Liver (tissue), 9 donors: Measurements from ENCODE around the gene TMEM242. TPM values are rescaled to one million over a fixed set of nuclear protein-coding genes. Genes with fewer than 3 reads are reported as not detected.

ENCODE experiments used
- DNase-seq: peaks from one replicate; pipeline ENCODE4 v3.0.0-alpha.2; 2017; ENCODE audit warnings: low spot score
- H3K27ac ChIP-seq, 2 donors: one replicate each; pipeline ENCODE4 v1.7.0; 2013; ENCODE audit warnings: inconsistent platforms in 2 of 2, low read length in 2 of 2, control low read depth in 1 of 2, low read depth in 1 of 2, mild to moderate bottlenecking in 1 of 2
- H3K27me3 ChIP-seq, 4 donors: one replicate each; pipeline versions ENCODE4 v1.6.1 to v1.7.0; 2013; ENCODE audit warnings: low read length in 3 of 4, inconsistent platforms in 1 of 4, mild to moderate bottlenecking in 1 of 4, moderate library complexity in 1 of 4; ENCODE audit not compliant: control insufficient read depth in 4 of 4, insufficient read depth in 4 of 4
- H3K36me3 ChIP-seq, 4 donors: one replicate each; pipeline versions ENCODE4 v1.6.1 to v1.7.0; 2013; ENCODE audit warnings: low read length in 3 of 4, mild to moderate bottlenecking in 3 of 4, low read depth in 1 of 4, moderate library complexity in 1 of 4; ENCODE audit not compliant: control insufficient read depth in 4 of 4, insufficient read depth in 3 of 4
- H3K4me1 ChIP-seq, 4 donors: one replicate each; pipeline versions ENCODE4 v1.6.1 to v1.7.0; 2013; ENCODE audit warnings: low read length in 3 of 4, mild to moderate bottlenecking in 3 of 4, moderate library complexity in 1 of 4; ENCODE audit not compliant: control insufficient read depth in 4 of 4, insufficient read depth in 4 of 4
- H3K4me3 ChIP-seq, 3 donors: one replicate each; pipeline versions ENCODE4 v1.6.1 to v1.7.0; 2013; ENCODE audit warnings: low read length in 3 of 3, control low read depth in 1 of 3, low read depth in 1 of 3, mild to moderate bottlenecking in 1 of 3
- H3K9ac ChIP-seq, 2 donors: one replicate each; pipeline ENCODE4 v1.7.0; 2013; ENCODE audit warnings: low read length in 2 of 2, mild to moderate bottlenecking in 2 of 2, moderate library complexity in 2 of 2, control low read depth in 1 of 2, low read depth in 1 of 2
- H3K9me3 ChIP-seq, 4 donors: one replicate each; pipeline versions ENCODE4 v1.6.1 to v1.7.0; 2013; ENCODE audit warnings: low read length in 3 of 4; ENCODE audit not compliant: control insufficient read depth in 4 of 4
- ATF3 ChIP-seq: IDR thresholded peaks from 2 replicates; pipeline ENCODE4 v1.6.1; 2016; ENCODE audit warnings: antibody characterized with exemption
- EGR1 ChIP-seq, 2 donors: IDR thresholded peaks; 2 replicates each; pipeline ENCODE4 v1.6.1; 2016 to 2018; ENCODE audit warnings: antibody characterized with exemption in 2 of 2, low read depth in 2 of 2
- FOXA1 ChIP-seq: IDR thresholded peaks from 2 replicates; pipeline ENCODE4 v1.6.1; 2016; ENCODE audit warnings: antibody characterized with exemption
- FOXA2 ChIP-seq: IDR thresholded peaks from 2 replicates; pipeline ENCODE4 v1.6.1; 2016; ENCODE audit warnings: antibody characterized with exemption
- GABPA ChIP-seq, 2 donors: IDR thresholded peaks in 1 of 2; conservative IDR thresholded peaks in 1 of 2; 2 replicates each; pipeline ENCODE4 v1.6.1; 2016; ENCODE audit warnings: antibody characterized with exemption in 2 of 2, mild to moderate bottlenecking in 1 of 2, moderate library complexity in 1 of 2
- HNF4A ChIP-seq, 2 donors: conservative IDR thresholded peaks; 2 replicates each; pipeline ENCODE4 v1.6.1; 2016; ENCODE audit warnings: antibody characterized with exemption in 2 of 2, mild to moderate bottlenecking in 2 of 2
- HNF4G ChIP-seq: IDR thresholded peaks from 2 replicates; pipeline ENCODE4 v1.6.1; 2016; ENCODE audit warnings: antibody characterized with exemption
- JUND ChIP-seq, 2 donors: IDR thresholded peaks; 2 replicates each; pipeline ENCODE4 v1.6.1; 2016; ENCODE audit warnings: antibody characterized with exemption in 2 of 2
- NR2F2 ChIP-seq: IDR thresholded peaks from 2 replicates; pipeline ENCODE4 v1.6.1; 2016; ENCODE audit warnings: antibody characterized with exemption
- RAD21 ChIP-seq, 2 donors: IDR thresholded peaks; 2 replicates each; pipeline ENCODE4 v1.6.1; 2016; ENCODE audit warnings: antibody characterized with exemption in 2 of 2, mild to moderate bottlenecking in 2 of 2
- RXRA ChIP-seq, 2 donors: IDR thresholded peaks; 2 replicates each; pipeline ENCODE4 v1.6.1; 2017 to 2018; ENCODE audit warnings: antibody characterized with exemption in 2 of 2, mild to moderate bottlenecking in 1 of 2
- SP1 ChIP-seq: IDR thresholded peaks from 2 replicates; pipeline ENCODE4 v1.6.1; 2018; ENCODE audit warnings: antibody characterized with exemption, mild to moderate bottlenecking
- TAF1 ChIP-seq: conservative IDR thresholded peaks from 2 replicates; pipeline ENCODE4 v1.6.1; 2016; ENCODE audit warnings: antibody characterized with exemption, mild to moderate bottlenecking
- YY1 ChIP-seq: IDR thresholded peaks from 2 replicates; pipeline ENCODE4 v1.6.1; 2016; ENCODE audit warnings: antibody characterized with exemption, mild to moderate bottlenecking
- ZBTB33 ChIP-seq: IDR thresholded peaks from 2 replicates; pipeline ENCODE4 v1.6.1; 2016; ENCODE audit warnings: antibody characterized with exemption
- WGBS: extraction: QIAGEN DNeasy Blood & Tissue Kit; methylation state at CpG from one replicate; pipeline ENCODE4 v1.1.7; 2013; 5-methylcytosine and 5-hydroxymethylcytosine counted together
- polyA plus RNA-seq, 2 donors: library from polyadenylated mRNA; stranded (reverse) in 1 of 2; unstranded in 1 of 2; fragments of 200-250 nt in 1 of 2; fragments of >200 nt in 1 of 2; fragmentation: Nextera tagmentation in 1 of 2; extraction: Ambion mirVana in 1 of 2; gene quantifications; one replicate each; pipeline versions ENCODE4 v1.2.1 to v1.2.3, GENCODE V29; 2013 to 2015
- total RNA-seq, 2 donors: library from RNA; depleted of rRNA; stranded (reverse); fragments of >200 nt; gene quantifications; one replicate each; pipeline ENCODE4 v1.2.3, GENCODE V29; 2014
- TF ChIP-seq, protein P1 (sequence below): IDR thresholded peaks from 2 replicates; pipeline ENCODE4 v1.6.1; 2016; ENCODE audit warnings: antibody characterized with exemption, mild to moderate bottlenecking
- TF ChIP-seq, protein P2 (sequence below): IDR thresholded peaks from 2 replicates; pipeline ENCODE4 v1.6.1; 2016; ENCODE audit warnings: antibody characterized with exemption
- TF ChIP-seq, protein P3 (sequence below): fragments of 150-350 bp; IDR thresholded peaks from 2 replicates; pipeline ENCODE4 v1.5.1; 2017; ENCODE audit warnings: improper control_type of control experiment, low read depth, low read length; ENCODE audit not compliant: missing input control
- donor health status: healthy.
- donor health status: healthy.
- donor health status: healthy.
- donor health status: healthy.
- donor health status: healthy.

TMEM242 gene
- total and polyA plus RNA-seq, 4 donors, result 3.7 to 10.2 (median 6.1) TPM

- H3K4me3 ChIP-seq, result no peak overlapping the region
- 76% methylated on average over 9 of the region's 9 CpGs for WGBS
- H3K27me3 ChIP-seq, result no peaks in the 10 kb centered on the region
- peaks cover 0 to 6% (median 2%) of the 10 kb centered on the region in 4 donors for H3K36me3 ChIP-seq
- peak overlapping the region; percentile 48 to 62 for H3K27ac ChIP-seq
- H3K4me1 ChIP-seq, result peaks cover 10 to 28% (median 21%) of the 10 kb centered on the region in 4 donors
- TF ChIP-seq, protein P1, sequence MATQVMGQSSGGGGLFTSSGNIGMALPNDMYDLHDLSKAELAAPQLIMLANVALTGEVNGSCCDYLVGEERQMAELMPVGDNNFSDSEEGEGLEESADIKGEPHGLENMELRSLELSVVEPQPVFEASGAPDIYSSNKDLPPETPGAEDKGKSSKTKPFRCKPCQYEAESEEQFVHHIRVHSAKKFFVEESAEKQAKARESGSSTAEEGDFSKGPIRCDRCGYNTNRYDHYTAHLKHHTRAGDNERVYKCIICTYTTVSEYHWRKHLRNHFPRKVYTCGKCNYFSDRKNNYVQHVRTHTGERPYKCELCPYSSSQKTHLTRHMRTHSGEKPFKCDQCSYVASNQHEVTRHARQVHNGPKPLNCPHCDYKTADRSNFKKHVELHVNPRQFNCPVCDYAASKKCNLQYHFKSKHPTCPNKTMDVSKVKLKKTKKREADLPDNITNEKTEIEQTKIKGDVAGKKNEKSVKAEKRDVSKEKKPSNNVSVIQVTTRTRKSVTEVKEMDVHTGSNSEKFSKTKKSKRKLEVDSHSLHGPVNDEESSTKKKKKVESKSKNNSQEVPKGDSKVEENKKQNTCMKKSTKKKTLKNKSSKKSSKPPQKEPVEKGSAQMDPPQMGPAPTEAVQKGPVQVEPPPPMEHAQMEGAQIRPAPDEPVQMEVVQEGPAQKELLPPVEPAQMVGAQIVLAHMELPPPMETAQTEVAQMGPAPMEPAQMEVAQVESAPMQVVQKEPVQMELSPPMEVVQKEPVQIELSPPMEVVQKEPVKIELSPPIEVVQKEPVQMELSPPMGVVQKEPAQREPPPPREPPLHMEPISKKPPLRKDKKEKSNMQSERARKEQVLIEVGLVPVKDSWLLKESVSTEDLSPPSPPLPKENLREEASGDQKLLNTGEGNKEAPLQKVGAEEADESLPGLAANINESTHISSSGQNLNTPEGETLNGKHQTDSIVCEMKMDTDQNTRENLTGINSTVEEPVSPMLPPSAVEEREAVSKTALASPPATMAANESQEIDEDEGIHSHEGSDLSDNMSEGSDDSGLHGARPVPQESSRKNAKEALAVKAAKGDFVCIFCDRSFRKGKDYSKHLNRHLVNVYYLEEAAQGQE, result no peak
- no peak for TF ChIP-seq HNF4A (conservative IDR thresholded peaks at IDR 0.05)
- TF ChIP-seq HNF4G, result no peak
- TF ChIP-seq RXRA (IDR thresholded peaks at IDR 0.05), result no peak
- TF ChIP-seq FOXA2, result no peak
- no peak for TF ChIP-seq ZBTB33
- TF ChIP-seq SP1, result no peak
- no peak for TF ChIP-seq YY1
- TF ChIP-seq TAF1, result no peak
- no peak for TF ChIP-seq FOXA1
- no peak for TF ChIP-seq NR2F2
- no peak for TF ChIP-seq ATF3
- TF ChIP-seq, protein P2, sequence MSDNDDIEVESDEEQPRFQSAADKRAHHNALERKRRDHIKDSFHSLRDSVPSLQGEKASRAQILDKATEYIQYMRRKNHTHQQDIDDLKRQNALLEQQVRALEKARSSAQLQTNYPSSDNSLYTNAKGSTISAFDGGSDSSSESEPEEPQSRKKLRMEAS, result no peak
- TF ChIP-seq EGR1 (IDR thresholded peaks at IDR 0.05; ENCODE audit: low read depth in 2 of 2), result no peak
- no peak for TF ChIP-seq JUND (IDR thresholded peaks at IDR 0.05)
- TF ChIP-seq RAD21 (IDR thresholded peaks at IDR 0.05), result no peak
- TF ChIP-seq, protein P3, sequence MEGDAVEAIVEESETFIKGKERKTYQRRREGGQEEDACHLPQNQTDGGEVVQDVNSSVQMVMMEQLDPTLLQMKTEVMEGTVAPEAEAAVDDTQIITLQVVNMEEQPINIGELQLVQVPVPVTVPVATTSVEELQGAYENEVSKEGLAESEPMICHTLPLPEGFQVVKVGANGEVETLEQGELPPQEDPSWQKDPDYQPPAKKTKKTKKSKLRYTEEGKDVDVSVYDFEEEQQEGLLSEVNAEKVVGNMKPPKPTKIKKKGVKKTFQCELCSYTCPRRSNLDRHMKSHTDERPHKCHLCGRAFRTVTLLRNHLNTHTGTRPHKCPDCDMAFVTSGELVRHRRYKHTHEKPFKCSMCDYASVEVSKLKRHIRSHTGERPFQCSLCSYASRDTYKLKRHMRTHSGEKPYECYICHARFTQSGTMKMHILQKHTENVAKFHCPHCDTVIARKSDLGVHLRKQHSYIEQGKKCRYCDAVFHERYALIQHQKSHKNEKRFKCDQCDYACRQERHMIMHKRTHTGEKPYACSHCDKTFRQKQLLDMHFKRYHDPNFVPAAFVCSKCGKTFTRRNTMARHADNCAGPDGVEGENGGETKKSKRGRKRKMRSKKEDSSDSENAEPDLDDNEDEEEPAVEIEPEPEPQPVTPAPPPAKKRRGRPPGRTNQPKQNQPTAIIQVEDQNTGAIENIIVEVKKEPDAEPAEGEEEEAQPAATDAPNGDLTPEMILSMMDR, result no peak
- no peak for TF ChIP-seq GABPA (IDR thresholded peaks at IDR 0.05 in 1 of 2, conservative IDR thresholded peaks at IDR 0.05 in 1 of 2)
- H3K9me3 ChIP-seq, result no peaks in the 10 kb centered on the region
- no peak for DNase-seq
- peak overlapping the region in 1 of 2 donors; percentile 64 for H3K9ac ChIP-seq
Measured at GRCh38 chr6:157305670-157306653, 17.4 kb downstream of the TMEM242 start.
